Stomach (tissue), 19 donors: ENCODE data around the gene ACTBL2. TPM values are rescaled to one million over a fixed set of nuclear protein-coding genes. Genes with fewer than 3 reads are reported as not detected.

Experiments used
- DNase-seq, 2 donors: peaks; one replicate each; pipeline versions ENCODE4 v3.0.0 to v3.0.0-alpha.2; 2013 to 2019
- H3K27ac ChIP-seq, 5 donors: fragments of 200-600 bp in 4 of 5; sonication (generic) in 4 of 5; one replicate each; pipeline ENCODE4 v1.5.1; 2013 to 2019; ENCODE audit warnings: mild to moderate bottlenecking in 1 of 5, moderate library complexity in 1 of 5
- H3K27me3 ChIP-seq, 3 donors: fragments of 200-600 bp; sonication (generic); one replicate each; pipeline ENCODE4 v1.5.1; 2017 to 2019; ENCODE audit warnings: mixed run types in 1 of 3
- H3K36me3 ChIP-seq, 4 donors: fragments of 200-600 bp; sonication (generic); 1 replicate in 3 of 4; 2 replicates in 1 of 4; pipeline ENCODE4 v1.5.1; 2016 to 2019
- H3K4me1 ChIP-seq, 4 donors: fragments of 200-600 bp; sonication (generic); one replicate each; pipeline ENCODE4 v1.5.1; 2016 to 2019
- H3K4me3 ChIP-seq, 4 donors: fragments of 200-600 bp; sonication (generic) in 3 of 4; one replicate each; pipeline ENCODE4 v1.5.1; 2016 to 2019; ENCODE audit warnings: mild to moderate bottlenecking in 1 of 4
- H3K9me3 ChIP-seq, 4 donors: fragments of 200-600 bp; sonication (generic); one replicate each; pipeline ENCODE4 v1.5.1; 2016 to 2019
- EP300 ChIP-seq: sonication (generic); formaldehyde crosslinking; IDR thresholded peaks from one replicate; pipeline ENCODE4 v1.6.1; 2017; ENCODE audit warnings: antibody characterized with exemption
- POLR2A ChIP-seq, 4 donors: fragments of 450-650 bp; IDR thresholded peaks; one replicate each; pipeline ENCODE4 v1.6.1; 2016; ENCODE audit warnings: antibody characterized with exemption in 4 of 4, control low read depth in 2 of 4, mild to moderate bottlenecking in 1 of 4, moderate library complexity in 1 of 4
- POLR2AphosphoS5 ChIP-seq, 3 donors: sonication (generic); formaldehyde crosslinking; IDR thresholded peaks; one replicate each; pipeline ENCODE4 v1.6.1; 2016; ENCODE audit warnings: antibody characterized with exemption in 3 of 3
- WGBS, 5 donors: extraction: QIAGEN DNeasy Blood & Tissue Kit in 3 of 5; methylation state at CpG; one replicate each; pipeline versions ENCODE4 v1.1.5 to v1.1.7; 2013 to 2018; 5-methylcytosine and 5-hydroxymethylcytosine counted together
- intact Hi-C: fragments of 100-400 bp; cut with DNase I; formaldehyde crosslinking; loops from one replicate; pipeline ENCODE4 v1.15.1; 2023; ENCODE audit warnings: low total_unique reads
- long read RNA-seq, 10 donors: transcript quantifications; one replicate each; lab custom pipeline, GENCODE V29; 2026
- polyA plus RNA-seq, 3 donors: library from polyadenylated mRNA; stranded (reverse); fragments of 200-250 nt; gene quantifications; one replicate each; pipeline ENCODE4 v1.2.3, GENCODE V29; 2013
- total RNA-seq, 5 donors: library from RNA; depleted of rRNA; stranded (reverse); fragments of >200 nt; gene quantifications; one replicate each; pipeline versions ENCODE4 v1.1.0 to v1.2.3, GENCODE V29; 2014 to 2016
- TF ChIP-seq, protein P1 (sequence below), 7 experiments: fragments of 450-650 bp in 4 of 7; fragments of 200-600 bp in 3 of 7; sonication (generic) in 3 of 7; IDR thresholded peaks; one replicate each; pipeline ENCODE4 v1.5.1; 2016 to 2019; ENCODE audit warnings: antibody characterized with exemption in 7 of 7, control low read depth in 2 of 7, mild to moderate bottlenecking in 1 of 7
- donor health status: healthy with polysubstance abuse.
- donor health status: Bipolar disorder and iron deficiency.
- donor health status: healthy.

The ACTBL2 gene
- total RNA-seq (not detected), polyA plus RNA-seq (under 1 TPM in 2 of 3 donors, not detected in 1; 0.05 to 0.19 TPM)
- long read RNA-seq, donor 1: 0 reads
- long read RNA-seq, donor 2: 0 reads
- long read RNA-seq, donor 3: 0 reads
- long read RNA-seq, donor 4: 0 reads
- long read RNA-seq, donor 5: 0 reads
- long read RNA-seq, donor 6: 0 reads
- long read RNA-seq, donor 7: 0 reads
- long read RNA-seq, donor 8: 0 reads
- long read RNA-seq, donor 9: 0 reads
- long read RNA-seq, donor 10: 0 reads

DNA sequence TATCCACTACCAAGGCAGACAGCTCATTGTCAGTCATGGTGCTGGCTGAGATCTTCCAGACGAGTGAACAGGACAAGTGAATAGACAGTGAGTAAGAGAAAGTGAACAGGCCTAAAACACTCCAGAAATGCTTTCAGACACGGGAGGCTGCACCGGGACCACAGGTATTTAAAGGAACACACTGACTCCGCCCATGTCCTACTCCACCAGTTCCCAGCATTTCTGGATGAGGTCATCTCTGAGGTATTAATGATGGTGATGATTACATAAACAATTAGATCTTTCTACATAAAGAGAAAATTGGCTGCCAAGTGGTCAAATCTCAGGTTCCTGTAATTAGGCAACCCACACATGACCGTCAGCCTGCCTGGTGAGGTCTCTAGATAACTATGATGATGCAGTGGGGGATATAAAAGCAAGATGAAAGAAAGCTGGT, at the start of gene ACTBL2:
Gene ACTBL2, minus strand, starts transcription at position 141 of the 436 bp plus-strand sequence. Its CDS starts 104 bp downstream, at position 37.
- no peaks in the 10 kb centered on the region for H3K27me3 ChIP-seq
- H3K27ac ChIP-seq: no peak within 1 kb of the TSS
- no peak for DNase-seq
- intact Hi-C loops: no loop called here
- no peak within 1 kb of the TSS for H3K4me3 ChIP-seq
- no peaks in the 10 kb centered on the region for H3K36me3 ChIP-seq
- H3K9me3 ChIP-seq: no peaks in the 10 kb centered on the region
- TF ChIP-seq, protein P1, sequence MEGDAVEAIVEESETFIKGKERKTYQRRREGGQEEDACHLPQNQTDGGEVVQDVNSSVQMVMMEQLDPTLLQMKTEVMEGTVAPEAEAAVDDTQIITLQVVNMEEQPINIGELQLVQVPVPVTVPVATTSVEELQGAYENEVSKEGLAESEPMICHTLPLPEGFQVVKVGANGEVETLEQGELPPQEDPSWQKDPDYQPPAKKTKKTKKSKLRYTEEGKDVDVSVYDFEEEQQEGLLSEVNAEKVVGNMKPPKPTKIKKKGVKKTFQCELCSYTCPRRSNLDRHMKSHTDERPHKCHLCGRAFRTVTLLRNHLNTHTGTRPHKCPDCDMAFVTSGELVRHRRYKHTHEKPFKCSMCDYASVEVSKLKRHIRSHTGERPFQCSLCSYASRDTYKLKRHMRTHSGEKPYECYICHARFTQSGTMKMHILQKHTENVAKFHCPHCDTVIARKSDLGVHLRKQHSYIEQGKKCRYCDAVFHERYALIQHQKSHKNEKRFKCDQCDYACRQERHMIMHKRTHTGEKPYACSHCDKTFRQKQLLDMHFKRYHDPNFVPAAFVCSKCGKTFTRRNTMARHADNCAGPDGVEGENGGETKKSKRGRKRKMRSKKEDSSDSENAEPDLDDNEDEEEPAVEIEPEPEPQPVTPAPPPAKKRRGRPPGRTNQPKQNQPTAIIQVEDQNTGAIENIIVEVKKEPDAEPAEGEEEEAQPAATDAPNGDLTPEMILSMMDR (IDR thresholded peaks at IDR 0.05): no peak
- no peak for TF ChIP-seq EP300
- TF ChIP-seq POLR2A (IDR thresholded peaks at IDR 0.05): no peak
- no peak for TF ChIP-seq POLR2AphosphoS5 (IDR thresholded peaks at IDR 0.05)
- H3K4me1 ChIP-seq: no peaks in the 10 kb centered on the region
- WGBS, 5 donors: 78 to 93% (median 87%) methylated on average over 5 of the region's 5 CpGs

DNA sequence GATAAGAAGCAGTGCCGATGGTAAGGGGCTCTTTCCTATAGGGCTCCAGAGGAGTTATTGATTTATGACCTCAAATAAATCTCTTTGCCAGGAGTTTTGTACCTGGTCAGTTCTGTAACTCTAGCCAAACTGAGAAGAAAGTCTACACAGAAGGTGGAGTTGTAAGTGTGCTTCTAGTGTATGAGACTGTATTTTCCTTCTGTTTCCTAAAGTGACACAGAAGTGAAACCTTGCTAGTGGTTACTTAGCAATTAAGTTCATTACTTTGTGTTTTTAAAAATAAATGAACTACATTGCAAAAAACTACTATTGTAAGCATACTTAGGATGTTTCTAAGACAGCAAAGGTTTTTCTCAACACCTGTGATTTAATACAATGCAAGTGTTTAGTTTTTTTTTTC, 48.7 kb upstream of the ACTBL2 start:
- Histone ChIP-seq H3K36me3 (no peaks in the 10 kb centered on the region), H3K9me3 (no peaks in the 10 kb centered on the region), H3K4me3 (no peak overlapping the region), H3K4me1 (peaks cover 0 to 5% (median 0%) of the 10 kb centered on the region in 4 donors), H3K27ac (no peak overlapping the region), H3K27me3 (no peaks in the 10 kb centered on the region)
- 24 to 90% (median 69%) methylated on average over 1 of the region's 1 CpG for WGBS, 5 donors
- TF ChIP-seq POLR2A (IDR thresholded peaks at IDR 0.05) (no peak), POLR2AphosphoS5 (IDR thresholded peaks at IDR 0.05) (no peak), EP300 (no peak)
- TF ChIP-seq, protein P1 (IDR thresholded peaks at IDR 0.05): no peak
- no peak for DNase-seq
- intact Hi-C loops: no loop called here

DNA sequence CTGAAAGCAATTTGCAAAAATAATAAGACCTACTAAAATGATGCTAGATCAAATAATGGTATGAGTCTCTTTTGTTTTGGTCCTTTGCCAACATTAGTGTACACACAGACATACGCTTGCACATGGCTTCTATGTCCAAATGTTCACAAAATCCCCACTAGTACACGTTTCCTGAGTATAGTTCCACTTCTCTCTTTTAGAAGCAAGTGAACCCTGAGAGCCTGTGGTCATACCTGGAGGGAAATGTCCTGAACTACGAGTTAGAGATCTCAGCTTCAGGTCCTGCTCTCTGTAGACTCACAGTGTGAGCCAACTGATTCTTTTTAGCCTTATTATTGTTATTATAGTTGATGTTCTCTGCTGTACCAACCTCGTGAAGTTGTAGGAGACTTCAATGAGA, 47.3 kb upstream of the ACTBL2 start:
- TF ChIP-seq POLR2AphosphoS5 (IDR thresholded peaks at IDR 0.05) (no peak), EP300 (no peak), POLR2A (IDR thresholded peaks at IDR 0.05) (no peak)
- TF ChIP-seq, protein P1 (IDR thresholded peaks at IDR 0.05): no peak
- intact Hi-C loops: no loop called here
- DNase-seq: no peak
- peaks cover 0 to 5% (median 0%) of the 10 kb centered on the region in 4 donors for H3K4me1 ChIP-seq
- H3K36me3 ChIP-seq: no peaks in the 10 kb centered on the region
- H3K27ac ChIP-seq: no peak overlapping the region
- no peaks in the 10 kb centered on the region for H3K27me3 ChIP-seq
- no peak overlapping the region for H3K4me3 ChIP-seq
- 54 to 67% (median 61%) methylated on average over 4 of the region's 4 CpGs for WGBS, 5 donors
- no peaks in the 10 kb centered on the region for H3K9me3 ChIP-seq

DNA sequence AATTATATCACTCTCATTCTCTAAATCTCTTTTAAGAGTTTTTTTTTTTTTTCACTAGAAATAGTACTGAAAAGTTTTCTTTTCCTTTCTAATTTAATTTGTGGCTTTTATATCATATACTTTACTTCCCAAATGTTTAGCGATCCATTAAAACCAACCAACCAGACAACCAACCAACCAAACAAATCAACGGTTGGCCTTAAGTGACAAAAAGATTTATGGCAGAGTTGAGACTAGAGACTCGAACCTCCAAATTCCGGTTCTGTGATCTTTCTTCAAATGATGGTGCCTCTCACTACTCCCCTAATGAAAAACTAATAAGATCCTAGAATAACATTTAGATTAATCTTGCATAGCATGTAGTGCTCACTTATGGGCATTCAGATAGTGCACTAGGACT, 45.3 kb upstream of the ACTBL2 start:
- Histone ChIP-seq H3K4me3 (no peak overlapping the region), H3K4me1 (peaks cover 0 to 5% (median 0%) of the 10 kb centered on the region in 4 donors), H3K9me3 (no peaks in the 10 kb centered on the region), H3K27ac (no peak overlapping the region), H3K36me3 (no peaks in the 10 kb centered on the region), H3K27me3 (no peaks in the 10 kb centered on the region)
- TF ChIP-seq EP300: no peak
- TF ChIP-seq, protein P1 (IDR thresholded peaks at IDR 0.05): no peak
- TF ChIP-seq POLR2AphosphoS5 (IDR thresholded peaks at IDR 0.05): no peak
- no peak for TF ChIP-seq POLR2A (IDR thresholded peaks at IDR 0.05)
- WGBS, 5 donors: 79 to 91% (median 89%) methylated on average over 4 of the region's 4 CpGs
- intact Hi-C loops: no loop called here
- no peak for DNase-seq
